HEK293T (cell line): ENCODE data around the gene TRIM66.

Experiments
- CTCF ChIA-PET: fragments of 350-600 bp; formaldehyde crosslinking; extraction: SDS; loops from one replicate; lab custom pipeline; 2021; ENCODE audit warnings: antibody characterized with exemption, inconsistent platforms; lab: Yijun Ruan, JAX
- POLR2A ChIA-PET: fragments of 350-600 bp; formaldehyde crosslinking; extraction: SDS; loops from one replicate; lab custom pipeline; 2020; ENCODE audit warnings: antibody characterized with exemption, inconsistent platforms; lab: Yijun Ruan, JAX
- DNase-seq: peaks from one replicate; pipeline ENCODE4 v3.0.0; 2012; ENCODE audit warnings: mixed read lengths; ENCODE audit errors: extremely low spot score
- ARNT ChIP-seq: fragments of 450-650 bp; IDR thresholded peaks from 2 replicates; pipeline ENCODE4 v1.6.1; 2017; ENCODE audit warnings: mild to moderate bottlenecking
- BHLHE40 ChIP-seq: fragments of 450-650 bp; IDR thresholded peaks from 2 replicates; pipeline ENCODE4 v1.6.1; 2016; ENCODE audit warnings: mild to moderate bottlenecking, moderate library complexity, borderline replicate concordance
- CTBP1 ChIP-seq: fragments of 450-650 bp; IDR thresholded peaks from 2 replicates; pipeline ENCODE4 v1.6.1; 2016; ENCODE audit warnings: borderline replicate concordance
- ELF4 ChIP-seq: fragments of 450-650 bp; IDR thresholded peaks from 2 replicates; pipeline ENCODE4 v1.6.1; 2017; ENCODE audit warnings: antibody characterized with exemption
- FOXA1 ChIP-seq: fragments of 450-650 bp; IDR thresholded peaks from 2 replicates; pipeline ENCODE4 v1.6.1; 2016; ENCODE audit warnings: mild to moderate bottlenecking
- FOXK2 ChIP-seq: fragments of 450-650 bp; IDR thresholded peaks from 2 replicates; pipeline ENCODE4 v1.6.1; 2016; ENCODE audit warnings: mild to moderate bottlenecking
- FOXM1 ChIP-seq: fragments of 450-650 bp; IDR thresholded peaks from 2 replicates; pipeline ENCODE4 v1.6.1; 2017; ENCODE audit warnings: mild to moderate bottlenecking, borderline replicate concordance
- HDGF ChIP-seq: fragments of 450-650 bp; IDR thresholded peaks from 2 replicates; pipeline ENCODE4 v1.6.1; 2017; ENCODE audit warnings: antibody characterized with exemption, borderline replicate concordance
- L3MBTL2 ChIP-seq: fragments of 450-650 bp; conservative IDR thresholded peaks from 2 replicates; pipeline ENCODE4 v1.6.1; 2016; ENCODE audit warnings: mild to moderate bottlenecking
- LEF1 ChIP-seq: fragments of 450-650 bp; IDR thresholded peaks from 2 replicates; pipeline ENCODE4 v1.6.1; 2017; ENCODE audit warnings: mild to moderate bottlenecking, borderline replicate concordance
- NFRKB ChIP-seq: fragments of 450-650 bp; IDR thresholded peaks from 2 replicates; pipeline ENCODE4 v1.6.1; 2016; ENCODE audit warnings: mild to moderate bottlenecking, moderate library complexity
- PKNOX1 ChIP-seq: fragments of 450-650 bp; IDR thresholded peaks from 2 replicates; pipeline ENCODE4 v1.6.1; 2016
- SP1 ChIP-seq: fragments of 450-650 bp; IDR thresholded peaks from 2 replicates; pipeline ENCODE4 v1.6.1; 2017
- SUZ12 ChIP-seq: fragments of 450-650 bp; IDR thresholded peaks from 2 replicates; pipeline ENCODE4 v1.6.1; 2016; ENCODE audit warnings: mild to moderate bottlenecking
- TARDBP ChIP-seq: fragments of 450-650 bp; IDR thresholded peaks from 2 replicates; pipeline ENCODE4 v1.6.1; 2016
- ZNF384 ChIP-seq: fragments of 450-650 bp; IDR thresholded peaks from 2 replicates; pipeline ENCODE4 v1.6.1; 2016

Gene TRIM66

GRCh38 chr11:8707541-8708191 is 25.2 kb upstream of the TRIM66 start:
- ChIA-PET CTCF (no interaction called here), POLR2A (interaction anchor here (1.2 kb wide), 1 partner anchor 25 kb away, joined by 3 read pairs; the partner anchor contains the start of genes RPL27A and TRIM66)
- no peak for DNase-seq
- no peak for TF ChIP-seq LEF1
- TF ChIP-seq SP1 = no peak
- TF ChIP-seq PKNOX1 = no peak
- TF ChIP-seq BHLHE40 = no peak
- no peak for TF ChIP-seq HDGF
- TF ChIP-seq FOXM1 = no peak
- TF ChIP-seq CTBP1 = no peak
- TF ChIP-seq NFRKB = no peak
- no peak for TF ChIP-seq ARNT
- no peak for TF ChIP-seq ZNF384
- TF ChIP-seq FOXA1 = no peak
- TF ChIP-seq SUZ12 = no peak

- ChIA-PET CTCF (no interaction called here), POLR2A (no interaction called here)
- no peak for DNase-seq
- TF ChIP-seq FOXK2 (no peak), ARNT (no peak), ZNF384 (no peak), BHLHE40 (no peak), SUZ12 (no peak), FOXM1 (no peak), LEF1 (no peak), PKNOX1 (no peak), HDGF (no peak), SP1 (no peak), NFRKB (no peak), ELF4 (no peak), L3MBTL2 (no peak), FOXA1 (no peak), CTBP1 (no peak), TARDBP (no peak)
These were observed 24.4 kb upstream of the TRIM66 start for GRCh38 chr11:8706673-8707432.

- POLR2A ChIA-PET = no interaction called here
These were observed 22.7 kb upstream of the TRIM66 start for GRCh38 chr11:8705146-8705545.

GRCh38 chr11:8704136-8704535 is 21.7 kb upstream of the TRIM66 start:
- ChIA-PET POLR2A (no interaction called here), CTCF (interaction anchor here (0.6 kb wide), 1 partner anchor 108 kb away, joined by 3 read pairs; no protein-coding TSS in a partner anchor)
- no peak for DNase-seq
- TF ChIP-seq NFRKB (no peak), PKNOX1 (no peak), FOXA1 (no peak), SP1 (no peak), CTBP1 (no peak), FOXK2 (no peak), LEF1 (no peak), L3MBTL2 (no peak), ZNF384 (no peak), ELF4 (no peak), HDGF (no peak)

More at GRCh38 chr11:8705146-8705545, 22.7 kb upstream of the TRIM66 start:
- DNase-seq = no peak
- CTCF ChIA-PET = no interaction called here
- TF ChIP-seq BHLHE40 (no peak), TARDBP (no peak), ARNT (no peak), SP1 (no peak), HDGF (no peak), CTBP1 (no peak), SUZ12 (no peak), FOXM1 (no peak), LEF1 (no peak), PKNOX1 (no peak), L3MBTL2 (no peak), ELF4 (no peak), ZNF384 (no peak), FOXK2 (no peak)

GRCh38 chr11:8702598-8702915 is 20.1 kb upstream of the TRIM66 start:
- POLR2A ChIA-PET = interaction anchor here (1.4 to 2.5 kb wide), 2 partner anchors 14 to 20 kb away, joined by 5 to 8 read pairs; partner anchors contain the start of genes RPL27A and TRIM66
- TF ChIP-seq FOXM1 = no peak
- TF ChIP-seq NFRKB = no peak
- TF ChIP-seq ARNT = no peak
- no peak for TF ChIP-seq PKNOX1
- TF ChIP-seq SUZ12 = no peak
- no peak for TF ChIP-seq ZNF384
- no peak for TF ChIP-seq ELF4
- no peak for TF ChIP-seq L3MBTL2
- no peak for TF ChIP-seq FOXA1
- TF ChIP-seq FOXK2 = no peak
- TF ChIP-seq LEF1 = no peak
- no peak for TF ChIP-seq BHLHE40
- TF ChIP-seq CTBP1 = no peak
- CTCF ChIA-PET = no interaction called here
- no peak for DNase-seq
